Hepatocyte (in vitro differentiated cells): ENCODE measurements around the gene STX12.

Experiments used
- EZH2 ChIP-seq: fragments of 200-600 bp; sonication (generic); IDR thresholded peaks from 2 replicates; pipeline ENCODE4 v1.6.1; 2016; ENCODE audit warnings: antibody characterized with exemption, mild to moderate bottlenecking, borderline replicate concordance
- EZH2phosphoT487 ChIP-seq: fragments of 200-600 bp; sonication (generic); IDR thresholded peaks from one replicate; pipeline ENCODE4 v1.6.1; 2018; ENCODE audit warnings: antibody characterized with exemption, mild to moderate bottlenecking, low read depth, moderate library complexity; ENCODE audit not compliant: unreplicated experiment, severe bottlenecking
- TF ChIP-seq, protein P1 (sequence below): fragments of 200-600 bp; sonication (generic); IDR thresholded peaks from 2 replicates; pipeline ENCODE4 v1.5.1; 2016; ENCODE audit warnings: antibody characterized with exemption, mild to moderate bottlenecking; ENCODE audit not compliant: poor library complexity

DNA sequence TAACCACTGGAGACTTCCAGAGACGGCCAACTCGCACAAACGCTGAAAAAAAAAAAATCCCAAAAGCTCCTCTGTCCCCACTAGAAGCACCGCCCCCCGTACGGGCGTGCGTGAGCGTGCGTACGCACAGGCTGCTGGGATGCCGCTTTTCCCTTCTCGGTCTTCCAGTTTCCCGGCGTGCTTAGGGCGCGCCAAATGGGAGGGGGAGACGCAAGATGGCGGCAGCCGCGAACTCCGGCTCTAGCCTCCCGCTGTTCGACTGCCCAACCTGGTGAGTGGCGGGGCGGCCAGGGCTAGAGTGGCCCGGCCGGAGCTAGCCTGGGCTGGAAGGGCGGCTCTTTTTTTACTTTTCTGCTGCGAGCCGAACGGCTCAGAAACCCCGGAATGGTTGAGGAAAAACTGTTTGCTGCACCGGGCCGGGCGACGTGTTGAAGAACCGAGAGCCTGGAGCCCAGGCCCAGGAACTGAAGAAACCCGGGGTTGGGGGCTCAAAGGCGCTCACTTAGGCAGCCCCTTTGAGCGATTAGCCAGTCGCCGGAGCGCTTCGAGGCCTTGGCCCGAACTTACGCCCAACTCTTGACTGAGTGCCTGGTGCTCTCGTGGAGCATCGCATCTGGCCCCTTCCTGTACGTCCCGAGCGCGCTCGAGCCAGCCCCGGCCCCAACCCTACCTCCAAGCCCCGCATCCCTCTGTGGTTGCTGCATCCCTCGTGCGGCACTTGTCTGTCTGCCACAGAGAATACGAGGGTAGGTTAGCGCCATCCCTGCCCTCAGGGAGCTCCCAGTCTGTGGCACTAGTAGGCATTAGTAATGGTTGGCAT lies 57.8 kb downstream of the STX12 start, which contains the start of gene PPP1R8:
- TF ChIP-seq, protein P1, sequence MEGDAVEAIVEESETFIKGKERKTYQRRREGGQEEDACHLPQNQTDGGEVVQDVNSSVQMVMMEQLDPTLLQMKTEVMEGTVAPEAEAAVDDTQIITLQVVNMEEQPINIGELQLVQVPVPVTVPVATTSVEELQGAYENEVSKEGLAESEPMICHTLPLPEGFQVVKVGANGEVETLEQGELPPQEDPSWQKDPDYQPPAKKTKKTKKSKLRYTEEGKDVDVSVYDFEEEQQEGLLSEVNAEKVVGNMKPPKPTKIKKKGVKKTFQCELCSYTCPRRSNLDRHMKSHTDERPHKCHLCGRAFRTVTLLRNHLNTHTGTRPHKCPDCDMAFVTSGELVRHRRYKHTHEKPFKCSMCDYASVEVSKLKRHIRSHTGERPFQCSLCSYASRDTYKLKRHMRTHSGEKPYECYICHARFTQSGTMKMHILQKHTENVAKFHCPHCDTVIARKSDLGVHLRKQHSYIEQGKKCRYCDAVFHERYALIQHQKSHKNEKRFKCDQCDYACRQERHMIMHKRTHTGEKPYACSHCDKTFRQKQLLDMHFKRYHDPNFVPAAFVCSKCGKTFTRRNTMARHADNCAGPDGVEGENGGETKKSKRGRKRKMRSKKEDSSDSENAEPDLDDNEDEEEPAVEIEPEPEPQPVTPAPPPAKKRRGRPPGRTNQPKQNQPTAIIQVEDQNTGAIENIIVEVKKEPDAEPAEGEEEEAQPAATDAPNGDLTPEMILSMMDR: no peak
- TF ChIP-seq EZH2 (no peak), EZH2phosphoT487 (no peak)
